Measurements from ENCODE around the gene ITGA5. TPM values are rescaled to one million over a fixed set of nuclear protein-coding genes. Genes with fewer than 3 reads are reported as not detected.

Gene ITGA5
- total and polyA plus RNA-seq, 9 of the 15 experiments (the other 6 are each of a cell fraction or from before 2014, with no cell fraction given) = 9.1 to 82.1 (median 47.4) TPM

DNA sequence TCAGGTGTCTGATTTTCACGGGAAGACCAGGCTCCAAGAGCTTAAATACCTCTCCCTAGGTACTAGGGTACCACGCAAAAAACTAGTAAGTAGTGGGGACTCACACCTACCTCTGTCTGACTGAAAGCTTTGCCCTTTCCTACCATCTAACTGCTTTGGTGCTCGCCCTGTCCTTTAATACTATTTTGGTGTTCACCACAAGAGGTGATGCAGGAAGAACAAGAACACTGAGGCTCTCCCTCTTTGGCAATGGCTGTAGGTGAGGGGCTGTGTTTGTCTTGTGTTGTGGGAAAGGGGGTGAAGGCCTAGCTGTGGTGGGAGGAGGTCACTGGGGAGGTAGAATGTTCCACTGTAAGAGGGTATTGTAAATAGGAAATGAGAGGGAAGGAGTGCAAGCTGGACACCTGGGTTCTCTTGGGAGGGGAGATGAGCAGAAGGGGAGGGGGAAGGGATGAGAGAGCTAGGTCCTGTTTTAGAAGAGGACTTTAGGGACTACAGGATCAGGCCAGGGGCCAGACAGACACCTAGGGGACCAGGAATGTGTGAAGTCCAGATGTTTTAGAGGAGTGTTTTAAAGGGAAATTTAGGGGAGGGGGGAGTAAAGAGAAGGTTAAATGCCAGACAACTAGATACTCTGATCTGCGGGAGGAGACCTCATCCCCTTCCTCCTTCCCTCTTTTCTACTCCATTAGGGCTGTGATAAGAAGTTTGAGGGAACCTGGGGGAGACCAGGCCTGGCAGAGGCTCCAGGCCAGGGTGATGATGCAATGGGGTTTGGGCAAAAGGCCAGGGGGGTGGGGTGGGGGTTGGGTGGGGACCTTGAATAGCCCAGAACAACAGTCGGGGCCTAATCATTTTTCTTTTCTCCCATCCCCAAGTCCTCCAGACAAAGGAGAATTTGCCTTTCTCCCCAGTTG is 2.1 kb downstream of the ITGA5 start (continued):
- TF ChIP-seq ZBTB40 (IDR thresholded peaks at IDR 0.05) (0 out of 2 replicates have a peak, but pooled peaks have one; percentile 30), ZBTB40 (CRISPR knock-in tag; IDR thresholded peaks at IDR 0.05) (no peak), ZBED1 (IDR thresholded peaks at IDR 0.05) (no peak), ZNF76 (CRISPR knock-in tag; IDR thresholded peaks at IDR 0.05; ENCODE audit: borderline replicate concordance) (no peak), RCOR1 (IDR thresholded peaks at IDR 0.05; ENCODE audit: borderline replicate concordance in 1 of 2, low read depth in 2 of 2, low read length in 2 of 2) (0 out of 4 replicates have a peak, but pooled peaks of 1 of the 2 experiments have one; percentile 40), BACH1 (tag; IDR thresholded peaks at IDR 0.05) (no peak), JUND (IDR thresholded peaks at IDR 0.05; ENCODE audit: borderline replicate concordance, low read depth, low read length) (peak; percentile 80), JUND (tag; IDR thresholded peaks at IDR 0.05; ENCODE audit: borderline replicate concordance, low read depth, low read length) (no peak; the same call in 2 of the 3 replicates), ZNF134 (CRISPR knock-in tag; conservative IDR thresholded peaks at IDR 0.05) (no peak), HMGN3 (IDR thresholded peaks at IDR 0.05; ENCODE audit: borderline replicate concordance, extremely low read depth, insufficient read length, low read depth, low read length) (no peak), HDGF (IDR thresholded peaks at IDR 0.05) (peak; percentile 73; the same call in 1 of the 2 replicates), ZNF224 (CRISPR knock-in tag; IDR thresholded peaks at IDR 0.05) (no peak), NFIC (IDR thresholded peaks at IDR 0.05) (peak; percentile 84), TBL1XR1 (IDR thresholded peaks at IDR 0.05; ENCODE audit: low read length in 2 of 2) (0 out of 4 replicates have a peak, but pooled peaks of 1 of the 2 experiments have one; percentile 55), DPF2 (IDR thresholded peaks at IDR 0.05) (peak; percentile 70)
- TF ChIP-seq, protein P1, sequence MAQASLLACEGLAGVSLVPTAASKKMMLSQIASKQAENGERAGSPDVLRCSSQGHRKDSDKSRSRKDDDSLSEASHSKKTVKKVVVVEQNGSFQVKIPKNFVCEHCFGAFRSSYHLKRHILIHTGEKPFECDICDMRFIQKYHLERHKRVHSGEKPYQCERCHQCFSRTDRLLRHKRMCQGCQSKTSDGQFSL (CRISPR knock-in tag; IDR thresholded peaks at IDR 0.05) = no peak
- TF ChIP-seq, protein P1 (tag; IDR thresholded peaks at IDR 0.05) = 0 out of 4 replicates have a peak, but pooled peaks of 1 of the 2 experiments have one; percentile 13
